NCI-H510A (cell line): ENCODE data around the gene LRRC8E.
A peak's percentile ranks its signal among the peaks of the same experiment; 100 is the strongest.

Experiments used
- DNase-seq: peaks from one replicate; lab custom pipeline; 2025; lab: John Stamatoyannopoulos, UW

LRRC8E gene

GRCh38 chr19:7868326-7868670 lies 20.0 kb upstream of the LRRC8E start:
- no peak for DNase-seq

GRCh38 chr19:7868671-7869452 lies 19.4 kb upstream of the LRRC8E start:
- no peak for DNase-seq

GRCh38 chr19:7869453-7869909 lies 18.8 kb upstream of the LRRC8E start:
- no peak for DNase-seq

GRCh38 chr19:7869910-7870511 lies 18.3 kb upstream of the LRRC8E start:
- DNase-seq, result no peak

- DNase-seq, result no peak
Measured at GRCh38 chr19:7870571-7871436, 17.5 kb upstream of the LRRC8E start.

GRCh38 chr19:7871437-7872305 lies 16.6 kb upstream of the LRRC8E start:
- DNase-seq, result peak; percentile 28

GRCh38 chr19:7872306-7873204 lies 15.8 kb upstream of the LRRC8E start:
- no peak for DNase-seq

GRCh38 chr19:7873304-7874075 lies 14.8 kb upstream of the LRRC8E start:
- peak; percentile 36 for DNase-seq

GRCh38 chr19:7874076-7874896 lies 14.0 kb upstream of the LRRC8E start, which contains the start of gene PRR36:
PRR36 (minus strand) TSS chr19:7874390; CDS start chr19:7873689, 701 bp downstream.
- DNase-seq, result peak; percentile 91

GRCh38 chr19:7874897-7875273 lies 13.4 kb upstream of the LRRC8E start:
- DNase-seq, result no peak

GRCh38 chr19:7877249-7877836 lies 11.0 kb upstream of the LRRC8E start:
- DNase-seq, result no peak

- no peak for DNase-seq
Measured at GRCh38 chr19:7879111-7879807, 9.1 kb upstream of the LRRC8E start.

- DNase-seq, result no peak
Measured at GRCh38 chr19:7879836-7880235, 8.5 kb upstream of the LRRC8E start.

GRCh38 chr19:7881910-7882309 lies 6.4 kb upstream of the LRRC8E start:
- no peak for DNase-seq

- peak; percentile 69 for DNase-seq
Measured at GRCh38 chr19:7883105-7883504, 5.2 kb upstream of the LRRC8E start.

- DNase-seq, result no peak
Measured at GRCh38 chr19:7883796-7884570, 4.3 kb upstream of the LRRC8E start.

GRCh38 chr19:7885818-7886217 lies 2.5 kb upstream of the LRRC8E start:
- no peak for DNase-seq
